Activated naive CD8-positive, alpha-beta T cell treated with anti-CD3 and anti-CD28 coated beads, Interleukin-2, amount 50 U/mL, for 16 hours (primary cell): ENCODE data around the gene NFKBIE.
A peak's percentile ranks its signal among the peaks of the same experiment; 100 is the strongest.
"Not testable (repeated sequence)": the region's sequence is repeated elsewhere in the genome, so short reads cannot be mapped to it uniquely, and the experiment has no call there.

Experiments used
- DNase-seq: peaks from one replicate; pipeline ENCODE4 v3.0.0-alpha.2; 2020; ENCODE audit warnings: low read depth, low spot score

Gene NFKBIE, protein sequence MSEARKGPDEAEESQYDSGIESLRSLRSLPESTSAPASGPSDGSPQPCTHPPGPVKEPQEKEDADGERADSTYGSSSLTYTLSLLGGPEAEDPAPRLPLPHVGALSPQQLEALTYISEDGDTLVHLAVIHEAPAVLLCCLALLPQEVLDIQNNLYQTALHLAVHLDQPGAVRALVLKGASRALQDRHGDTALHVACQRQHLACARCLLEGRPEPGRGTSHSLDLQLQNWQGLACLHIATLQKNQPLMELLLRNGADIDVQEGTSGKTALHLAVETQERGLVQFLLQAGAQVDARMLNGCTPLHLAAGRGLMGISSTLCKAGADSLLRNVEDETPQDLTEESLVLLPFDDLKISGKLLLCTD

GRCh38 chr6:44265007-44265721 lies at the start of gene NFKBIE:
Gene NFKBIE (minus strand): TSS chr6:44265551. CDS start chr6:44265346, 205 bp downstream.
- DNase-seq: peak; percentile 90

DNA sequence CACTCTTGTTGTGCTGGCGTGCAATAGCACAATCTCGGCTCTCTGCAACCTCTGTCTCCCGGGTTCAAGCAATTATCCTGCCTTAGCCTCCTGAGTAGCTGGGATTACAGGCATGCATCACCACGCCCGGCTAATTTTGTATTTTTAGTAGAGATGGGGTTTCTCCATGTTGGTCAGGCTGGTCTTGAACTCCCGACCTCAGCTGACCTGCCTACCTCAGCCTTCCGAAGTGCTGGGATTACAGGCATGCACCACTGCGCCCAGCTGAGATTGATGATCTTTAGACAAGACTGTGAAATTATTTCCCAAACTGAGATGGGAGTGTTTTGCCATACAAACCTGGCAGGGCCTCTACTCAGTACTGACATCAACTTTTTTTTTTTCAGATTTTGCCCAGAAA lies 49.3 kb upstream of the NFKBIE start:
- not testable (repeated sequence) for DNase-seq

GRCh38 chr6:44312901-44313788 lies 47.8 kb upstream of the NFKBIE start, which contains the start of gene AARS2:
Gene AARS2 (minus strand): TSS chr6:44313347. CDS start chr6:44313323, 24 bp downstream.
- DNase-seq: peak; percentile 86

- no peak for DNase-seq
Measured at GRCh38 chr6:44311767-44312166, 46.4 kb upstream of the NFKBIE start.

GRCh38 chr6:44311304-44311703 lies 46.0 kb upstream of the NFKBIE start:
- no peak for DNase-seq

DNA sequence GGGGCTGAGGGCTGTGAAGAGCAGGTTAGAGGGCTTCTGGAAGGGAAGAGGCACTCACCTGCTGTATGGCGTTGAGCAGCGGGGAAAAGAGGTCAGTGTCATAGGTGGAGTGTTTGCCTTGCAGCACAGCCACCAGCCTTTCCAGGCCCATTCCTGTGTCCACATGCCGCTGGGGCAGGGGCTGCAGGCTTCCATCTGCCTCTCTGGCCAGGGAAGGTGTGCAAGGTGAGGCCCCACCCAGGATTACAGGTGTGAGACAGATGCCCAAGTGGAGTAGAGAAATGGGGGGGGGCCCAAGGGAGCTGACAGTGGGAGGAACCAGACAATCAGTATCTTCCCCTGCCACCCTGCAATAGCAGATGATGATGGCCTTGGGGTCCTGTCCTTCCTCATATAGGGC lies 44.9 kb upstream of the NFKBIE start:
- DNase-seq: no peak

DNA sequence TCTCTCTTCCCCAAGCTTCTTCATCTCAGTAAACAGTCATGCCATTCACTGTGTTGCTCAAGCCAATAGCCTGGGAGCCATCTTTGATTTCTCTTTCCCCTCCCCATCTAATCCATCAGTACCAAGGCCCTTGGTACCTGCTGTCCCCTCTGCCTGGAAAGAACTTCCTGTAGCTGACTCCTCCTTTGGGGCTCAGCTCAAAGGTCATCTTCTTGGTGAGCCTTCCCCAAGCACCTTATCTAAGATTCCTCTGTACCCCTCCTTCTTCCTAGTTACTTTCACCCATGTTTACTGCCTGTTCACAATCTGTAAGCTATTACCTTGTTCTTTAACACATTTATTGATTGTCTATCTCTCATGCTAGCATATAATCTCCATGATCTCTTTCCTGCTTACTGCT lies 44.3 kb upstream of the NFKBIE start:
- DNase-seq: no peak

- DNase-seq: no peak
Measured at GRCh38 chr6:44309092-44309491, 43.7 kb upstream of the NFKBIE start.

DNA sequence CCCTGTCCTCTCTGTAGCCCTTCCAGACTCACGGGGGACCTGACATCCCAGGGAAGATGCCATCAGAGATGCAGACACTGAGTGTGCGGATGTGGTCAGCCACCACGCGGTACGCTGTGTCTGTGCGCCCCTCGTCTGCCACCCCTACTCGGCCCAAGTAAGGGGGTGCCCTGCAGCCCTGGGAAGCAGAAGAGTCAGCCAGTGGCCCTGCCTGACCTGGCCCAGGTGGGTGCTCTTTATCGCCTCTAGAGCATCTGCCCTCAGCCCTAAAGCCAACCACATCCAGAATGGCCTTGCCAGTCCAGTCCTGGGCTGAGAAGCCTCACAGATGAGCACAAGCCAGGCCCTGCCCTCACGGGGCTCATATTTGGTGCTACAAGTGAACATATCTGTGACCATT lies 41.9 kb upstream of the NFKBIE start:
- no peak for DNase-seq

- no peak for DNase-seq
Measured at GRCh38 chr6:44306710-44307109, 41.4 kb upstream of the NFKBIE start.

DNA sequence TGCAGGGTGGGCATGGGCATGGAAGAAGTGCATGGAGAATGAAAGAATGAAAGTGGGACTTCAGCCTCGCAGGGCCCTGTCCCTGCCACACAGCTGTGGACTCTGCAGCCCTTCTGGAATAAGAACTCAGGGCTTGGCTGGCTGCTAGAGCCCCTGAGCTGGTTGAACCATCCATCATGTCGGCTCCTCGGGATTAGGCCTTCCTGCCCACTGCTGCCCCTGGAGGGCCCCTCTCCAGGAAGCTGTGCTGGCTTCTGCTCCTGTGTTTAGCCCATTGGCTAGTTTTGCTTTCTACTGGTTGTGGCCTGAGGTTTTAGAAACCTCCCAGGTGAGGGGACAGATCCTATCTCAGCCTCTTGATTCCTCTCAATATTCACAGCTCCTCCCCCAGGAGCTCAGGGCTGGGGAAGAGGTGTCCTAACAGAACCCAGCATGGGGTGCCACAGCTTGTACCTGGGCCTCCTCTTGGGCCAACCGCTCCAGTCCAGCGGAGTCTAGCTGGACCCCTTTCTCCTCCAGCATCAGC lies 39.9 kb upstream of the NFKBIE start:
- no peak for DNase-seq

- no peak for DNase-seq
Measured at GRCh38 chr6:44304282-44305199, 39.2 kb upstream of the NFKBIE start.

- DNase-seq: no peak
Measured at GRCh38 chr6:44303842-44304241, 38.5 kb upstream of the NFKBIE start.

DNA sequence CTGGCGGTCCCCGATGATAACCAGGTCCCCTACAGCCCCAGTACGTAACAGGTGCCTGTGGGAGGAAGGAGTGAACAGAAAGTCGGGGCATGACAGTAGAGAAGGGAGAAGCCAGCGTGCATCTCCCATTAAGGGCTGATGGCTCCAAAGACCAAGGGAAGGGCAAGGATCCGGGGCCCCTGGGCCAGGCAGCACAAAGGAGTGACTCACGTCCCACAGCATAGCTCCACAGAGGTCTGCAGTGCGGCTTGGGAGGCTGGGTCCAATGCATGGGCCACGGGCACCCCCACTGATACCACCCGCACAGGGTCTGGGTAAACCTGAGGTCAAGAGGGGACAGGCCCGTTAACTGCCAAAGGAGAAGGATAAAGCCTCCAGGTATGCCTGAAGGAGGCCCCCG lies 37.5 kb upstream of the NFKBIE start:
- DNase-seq: no peak

DNA sequence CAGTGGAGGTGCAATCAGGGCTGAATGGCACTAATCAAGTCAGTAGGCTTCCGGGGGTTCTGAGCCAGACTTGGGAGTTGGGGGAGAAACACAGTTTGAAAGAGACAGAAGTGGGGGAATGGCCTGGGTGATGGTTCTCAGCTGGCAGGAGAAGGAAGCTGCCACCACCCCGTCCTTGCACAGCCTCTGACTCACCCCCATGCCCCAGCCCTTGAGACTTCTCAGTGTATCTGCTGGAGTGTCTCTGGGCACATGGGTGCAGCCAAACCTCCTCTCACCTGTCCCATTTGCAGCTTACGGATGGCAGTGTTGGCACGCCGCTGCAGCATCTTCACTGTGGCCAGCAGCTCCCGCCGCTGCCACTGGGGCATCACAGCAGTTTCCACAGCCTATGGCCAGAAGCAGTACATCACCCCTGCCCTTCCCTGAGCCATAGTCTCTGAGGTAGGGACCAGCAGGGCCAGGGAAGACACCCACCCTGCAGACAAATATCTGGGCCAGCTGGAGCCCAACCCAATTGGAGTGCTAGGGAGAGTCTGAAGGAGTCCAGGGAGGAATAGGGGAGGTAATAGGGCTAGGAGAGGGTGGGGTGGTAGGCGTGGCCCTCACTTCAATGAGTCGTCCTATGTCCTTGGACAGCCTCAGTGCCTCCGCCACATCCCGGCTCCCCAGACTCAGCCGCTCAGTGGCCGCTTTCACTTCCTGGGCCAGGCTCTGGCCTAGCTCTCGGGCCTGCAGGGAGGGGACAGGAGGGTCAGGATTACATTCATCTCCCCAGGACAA lies 36.6 kb upstream of the NFKBIE start:
- no peak for DNase-seq

DNA sequence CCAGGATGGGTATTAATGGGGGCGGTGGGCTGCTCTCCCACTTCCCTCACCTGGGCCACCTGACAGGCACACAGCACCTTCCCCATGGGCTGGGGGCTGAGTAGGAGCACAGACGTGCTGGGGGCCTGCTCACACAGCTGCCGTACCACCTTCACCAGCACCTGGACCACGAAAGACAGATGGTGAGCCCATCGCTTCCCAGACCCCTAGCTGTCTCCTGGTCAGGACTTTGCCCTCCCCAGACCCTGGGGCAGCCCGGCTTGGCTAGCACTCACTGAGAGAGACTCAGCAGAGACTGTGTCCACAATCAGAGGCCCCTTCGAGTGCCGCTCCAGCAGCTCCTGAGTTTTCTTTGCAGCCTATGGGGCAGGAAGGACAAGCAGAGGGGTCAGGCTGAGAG lies 35.8 kb upstream of the NFKBIE start:
- no peak for DNase-seq

DNA sequence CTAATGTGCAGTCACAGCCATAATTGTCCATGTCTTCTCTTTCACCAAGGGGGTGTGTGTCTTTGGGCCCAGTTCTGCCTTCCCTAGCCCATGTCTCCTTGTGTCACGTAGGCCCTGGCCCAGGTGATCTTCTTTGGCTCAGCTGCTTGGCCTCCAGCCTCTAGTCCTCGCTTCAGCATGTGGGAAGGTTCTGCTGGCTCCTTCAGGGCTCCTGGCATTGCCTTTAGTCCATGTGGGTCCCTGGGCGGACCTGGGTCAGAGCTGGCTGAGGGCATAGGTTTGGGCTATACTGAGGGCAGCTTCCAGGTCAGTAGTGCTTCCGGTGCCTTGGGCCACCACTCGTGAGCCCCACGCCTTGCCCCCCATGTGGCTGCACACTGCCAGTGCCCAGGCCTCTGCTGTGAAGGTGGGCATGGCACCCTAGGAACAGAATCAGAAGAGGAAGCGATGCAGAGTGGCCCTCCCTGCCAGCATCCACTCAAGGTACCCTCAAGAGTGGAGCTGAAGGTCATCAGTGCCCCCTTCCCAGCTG lies 35.0 kb upstream of the NFKBIE start:
- DNase-seq: no peak

GRCh38 chr6:44298864-44299263 lies 33.5 kb upstream of the NFKBIE start:
- no peak for DNase-seq

DNA sequence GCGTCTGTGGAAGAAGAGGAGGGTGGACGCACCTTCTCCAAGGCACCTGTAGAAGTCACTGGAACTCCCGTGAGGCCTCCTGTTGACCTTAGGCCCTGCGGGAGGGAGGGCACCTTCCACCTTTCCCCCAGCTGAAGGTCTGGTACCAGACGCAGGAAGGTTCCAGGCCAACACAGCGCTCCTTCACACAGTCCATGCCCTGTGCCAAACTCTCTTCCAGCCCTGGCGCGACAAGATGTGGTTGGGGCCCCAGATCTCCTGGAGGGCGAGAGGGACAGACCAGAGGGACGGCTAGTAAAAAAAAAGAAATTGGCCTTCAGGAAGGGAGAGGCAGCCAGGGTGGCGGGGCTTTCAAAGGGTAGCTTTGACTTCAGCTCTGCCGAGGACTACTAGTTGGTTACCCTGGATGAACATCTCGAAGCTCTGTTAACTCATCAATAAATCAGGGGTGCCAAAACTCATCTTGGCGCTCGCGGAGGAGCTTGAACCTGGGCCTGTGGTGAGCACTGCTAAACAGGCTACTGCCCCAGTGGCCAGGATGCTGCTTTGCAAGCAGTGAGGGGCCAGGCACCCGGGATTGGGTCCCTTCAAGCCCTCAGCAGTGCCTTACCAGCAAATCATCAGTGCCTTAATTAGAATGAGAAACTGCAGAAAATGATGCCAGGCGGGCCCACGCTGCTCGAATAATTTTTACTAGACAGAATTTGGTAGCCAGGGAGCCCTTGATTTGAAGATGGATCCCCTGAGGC lies 32.9 kb upstream of the NFKBIE start:
- no peak for DNase-seq
